Immature natural killer cell (primary cell): ENCODE measurements around the gene PCMTD2. TPM values are rescaled to one million over a fixed set of nuclear protein-coding genes. Genes with fewer than 3 reads are reported as not detected.
"Not testable (repeated sequence)": the region's sequence is repeated elsewhere in the genome, so short reads cannot be mapped to it uniquely, and the experiment has no call there.

ENCODE experiments used
- DNase-seq, 3 donors: peaks; one replicate each; pipeline ENCODE4 v3.0.0; 2022; ENCODE audit warnings: mixed read lengths in 1 of 3
- H3K27ac Mint-ChIP-seq, 6 donors: one replicate each; pipeline ENCODE4 v1.8.0; 2020; ENCODE audit warnings: mixed read lengths in 6 of 6, mild to moderate bottlenecking in 5 of 6, inconsistent platforms in 4 of 6, moderate library complexity in 3 of 6
- H3K27me3 Mint-ChIP-seq, 3 donors: one replicate each; pipeline ENCODE4 v1.8.0; 2020 to 2021; ENCODE audit warnings: low read depth in 3 of 3, mild to moderate bottlenecking in 3 of 3, mixed read lengths in 3 of 3, moderate library complexity in 3 of 3, inconsistent platforms in 1 of 3
- H3K36me3 Mint-ChIP-seq, 3 donors: one replicate each; pipeline ENCODE4 v1.8.0; 2020; ENCODE audit warnings: mixed read lengths in 3 of 3, inconsistent platforms in 2 of 3, mild to moderate bottlenecking in 2 of 3
- H3K4me1 Mint-ChIP-seq, 2 donors: one replicate each; pipeline ENCODE4 v1.8.0; 2020; ENCODE audit warnings: inconsistent platforms in 2 of 2, mild to moderate bottlenecking in 2 of 2, mixed read lengths in 2 of 2, moderate library complexity in 1 of 2
- H3K4me3 Mint-ChIP-seq, 5 donors: one replicate each; pipeline ENCODE4 v1.8.0; 2020; ENCODE audit warnings: mild to moderate bottlenecking in 5 of 5, mixed read lengths in 5 of 5, inconsistent platforms in 3 of 5, moderate library complexity in 3 of 5
- H3K9me3 Mint-ChIP-seq, 6 donors: one replicate each; pipeline ENCODE4 v1.8.0; 2020; ENCODE audit warnings: mild to moderate bottlenecking in 6 of 6, mixed read lengths in 6 of 6, inconsistent platforms in 4 of 6, moderate library complexity in 3 of 6
- polyA plus RNA-seq, 3 donors: library from polyadenylated mRNA; unstranded; fragments of 300-500 nt; fragmentation: Illumina TruSeq; gene quantifications; one replicate each; pipeline ENCODE4 v1.2.3, GENCODE V29; 2021

The PCMTD2 gene
- polyA plus RNA-seq, 3 donors from 2014 or later = 43.3 to 65.4 (median 58.2) TPM

DNA sequence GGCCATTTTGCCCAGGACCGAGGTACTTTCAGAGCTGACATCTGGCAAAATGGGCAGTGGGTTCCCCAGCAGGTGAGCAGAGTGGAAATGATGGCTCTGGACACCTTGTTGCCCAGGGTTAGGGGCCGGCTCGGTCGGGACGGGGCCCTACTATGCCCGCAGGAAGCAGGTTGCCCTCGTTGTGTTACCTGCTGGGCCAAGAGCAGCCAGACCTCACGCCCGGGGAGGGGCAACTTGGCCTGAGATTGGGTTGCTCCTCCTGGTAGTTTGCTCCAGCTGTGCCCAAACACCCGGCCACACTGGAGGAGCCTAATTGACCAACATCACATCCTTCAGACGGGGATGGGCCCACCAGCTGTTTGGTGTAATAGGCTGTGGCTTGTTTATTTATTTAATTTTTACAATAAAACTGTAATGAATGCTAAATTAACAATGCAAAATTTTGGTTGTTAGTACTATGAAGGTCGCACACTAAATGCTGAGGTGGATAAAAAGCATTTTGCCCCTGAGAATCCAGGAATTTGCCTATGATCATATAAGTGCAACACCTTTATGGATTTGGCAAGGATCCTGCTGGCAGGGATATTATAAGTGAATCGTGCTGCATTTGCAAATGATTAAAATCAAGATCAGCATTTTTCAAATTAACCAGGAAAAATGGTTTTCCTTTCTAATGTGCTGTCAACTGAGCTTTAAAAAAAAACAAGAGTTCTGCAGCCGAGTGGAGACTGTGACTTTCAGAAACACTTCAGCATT lies 26.6 kb upstream of the PCMTD2 start:
- DNase-seq = no peak
- H3K4me3 Mint-ChIP-seq = no peak overlapping the region
- no peaks in the 10 kb centered on the region for H3K9me3 Mint-ChIP-seq
- H3K27me3 Mint-ChIP-seq = peaks cover 0 to 5% (median 2%) of the 10 kb centered on the region in 3 donors
- H3K36me3 Mint-ChIP-seq = no peaks in the 10 kb centered on the region
- no peak overlapping the region for H3K27ac Mint-ChIP-seq
- H3K4me1 Mint-ChIP-seq = peaks cover 0 to 6% of the 10 kb centered on the region in 2 donors

DNA sequence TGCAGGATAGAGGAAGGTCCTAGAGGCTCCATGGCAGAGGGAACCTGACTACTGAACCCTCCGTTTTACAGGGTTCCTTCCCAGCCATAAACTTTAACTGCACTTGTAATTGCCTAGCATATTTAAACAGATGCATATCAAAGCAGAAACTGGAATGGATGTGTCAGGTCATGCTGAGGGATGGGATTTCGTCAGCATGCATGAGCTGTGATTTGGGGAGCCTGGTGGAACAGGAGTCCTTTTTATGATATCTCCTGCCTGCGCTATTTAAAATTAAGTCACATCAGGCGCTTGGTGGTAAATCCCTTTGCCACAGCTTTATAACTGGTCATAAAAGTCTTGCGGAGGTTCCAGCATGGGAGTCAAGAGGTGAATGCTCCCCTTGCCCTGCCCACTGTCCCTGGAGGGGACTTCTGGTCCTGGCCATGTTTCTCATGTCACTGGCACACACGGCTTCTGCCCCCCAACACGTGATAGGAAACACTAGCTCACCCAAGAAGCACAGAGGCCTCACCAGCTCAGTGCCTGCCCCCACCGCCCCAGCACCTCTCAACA lies 26.0 kb upstream of the PCMTD2 start:
- Mint-ChIP-seq H3K4me3 (no peak overlapping the region), H3K27me3 (peaks cover 0 to 5% (median under 1%) of the 10 kb centered on the region in 3 donors), H3K27ac (peak overlapping the region in 1 of 6 donors; percentile 21), H3K36me3 (no peaks in the 10 kb centered on the region), H3K4me1 (peaks cover 0 to 6% of the 10 kb centered on the region in 2 donors), H3K9me3 (no peaks in the 10 kb centered on the region)
- DNase-seq = no peak

DNA sequence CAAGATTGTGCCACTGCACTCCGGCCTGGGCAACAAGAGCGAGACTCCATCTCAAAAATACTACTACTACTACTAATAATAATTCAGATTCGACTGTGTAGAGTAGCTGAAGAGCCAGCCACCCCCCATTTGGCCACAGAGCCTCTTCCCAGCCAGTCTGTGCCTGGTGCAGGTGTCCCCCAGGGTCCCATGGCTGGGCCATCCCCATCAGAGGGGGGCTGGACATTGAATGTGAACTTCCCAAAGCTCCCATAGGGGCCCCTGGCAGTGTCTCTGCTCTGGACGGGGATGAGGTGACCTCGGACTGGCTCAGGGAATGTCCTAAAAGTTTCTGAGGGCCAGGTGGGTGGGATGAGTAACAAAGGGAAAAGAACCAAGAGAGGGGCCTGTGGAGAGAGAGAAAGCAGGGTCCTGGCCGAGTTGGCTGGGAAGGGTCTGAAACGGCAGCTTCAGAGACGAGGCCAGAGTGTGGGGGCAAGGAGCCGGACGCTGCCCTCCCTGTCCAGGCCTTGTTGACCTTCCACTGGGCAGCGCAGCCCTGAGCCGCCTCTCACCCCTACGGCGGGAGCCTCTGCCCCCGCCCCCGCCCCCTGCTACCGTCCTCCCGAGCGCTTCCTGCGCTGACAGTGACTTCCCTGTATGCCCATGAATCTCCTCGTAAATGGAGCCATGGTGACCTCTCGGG lies 24.9 kb upstream of the PCMTD2 start:
- DNase-seq = no peak

DNA sequence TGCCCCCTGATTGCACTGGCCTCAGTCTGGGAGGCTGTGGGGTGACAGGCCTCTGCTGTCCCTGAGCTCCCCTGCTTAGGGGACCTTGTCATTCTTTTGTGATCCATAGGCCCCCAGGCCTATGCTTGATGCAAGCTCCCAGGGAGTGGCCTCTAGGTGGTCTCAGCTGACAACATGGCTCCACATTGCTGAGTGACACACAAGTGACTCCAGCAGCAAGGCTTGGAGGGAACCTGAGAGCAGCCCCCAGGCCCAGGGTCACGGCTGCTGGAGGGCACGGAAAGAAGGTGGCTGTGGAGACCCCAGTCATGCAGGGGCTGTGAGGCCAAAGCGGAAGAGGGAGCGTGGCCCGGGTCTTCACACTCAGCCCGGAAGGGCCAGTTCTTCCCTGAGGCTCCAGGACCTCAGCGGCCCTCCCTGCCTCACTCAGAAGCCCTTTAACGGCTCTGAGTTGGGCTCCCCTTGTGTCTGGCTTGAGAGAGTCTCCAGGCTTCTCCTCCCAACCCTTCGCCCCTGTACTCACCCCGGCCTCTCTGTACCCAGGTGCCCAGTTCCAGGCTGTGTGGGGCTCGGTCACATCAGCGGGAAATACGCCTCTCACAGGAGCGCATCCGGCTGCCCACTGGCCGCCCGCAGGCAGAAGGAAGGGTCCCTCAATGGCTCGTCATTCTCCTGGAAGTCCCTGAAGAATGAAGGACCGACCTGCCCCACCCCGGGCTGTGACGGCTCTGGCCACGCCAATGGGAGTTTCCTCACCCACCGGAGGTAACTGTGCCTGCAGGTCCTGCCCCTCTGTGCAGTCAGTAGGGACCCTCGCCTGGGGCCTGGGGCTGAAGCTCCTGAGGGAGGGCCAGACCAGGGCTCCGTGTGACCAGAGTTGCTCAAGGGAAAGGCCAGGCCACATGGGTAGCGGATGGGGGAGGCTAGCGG lies 23.7 kb upstream of the PCMTD2 start:
- DNase-seq = no peak
- Mint-ChIP-seq H3K36me3 (no peaks in the 10 kb centered on the region), H3K27ac (no peak overlapping the region), H3K4me3 (no peak overlapping the region), H3K9me3 (no peaks in the 10 kb centered on the region), H3K4me1 (peaks cover 0 to 6% of the 10 kb centered on the region in 2 donors), H3K27me3 (peaks cover 0 to 3% (median 0%) of the 10 kb centered on the region in 3 donors)

More for the DNA sequence above, 24.9 kb upstream of the PCMTD2 start:
- no peaks in the 10 kb centered on the region for H3K9me3 Mint-ChIP-seq
- H3K4me1 Mint-ChIP-seq = peaks cover 0 to 6% of the 10 kb centered on the region in 2 donors
- no peak overlapping the region for H3K4me3 Mint-ChIP-seq
- no peak overlapping the region for H3K27ac Mint-ChIP-seq
- peaks cover 0 to 3% (median 0%) of the 10 kb centered on the region in 3 donors for H3K27me3 Mint-ChIP-seq
- no peaks in the 10 kb centered on the region for H3K36me3 Mint-ChIP-seq

DNA sequence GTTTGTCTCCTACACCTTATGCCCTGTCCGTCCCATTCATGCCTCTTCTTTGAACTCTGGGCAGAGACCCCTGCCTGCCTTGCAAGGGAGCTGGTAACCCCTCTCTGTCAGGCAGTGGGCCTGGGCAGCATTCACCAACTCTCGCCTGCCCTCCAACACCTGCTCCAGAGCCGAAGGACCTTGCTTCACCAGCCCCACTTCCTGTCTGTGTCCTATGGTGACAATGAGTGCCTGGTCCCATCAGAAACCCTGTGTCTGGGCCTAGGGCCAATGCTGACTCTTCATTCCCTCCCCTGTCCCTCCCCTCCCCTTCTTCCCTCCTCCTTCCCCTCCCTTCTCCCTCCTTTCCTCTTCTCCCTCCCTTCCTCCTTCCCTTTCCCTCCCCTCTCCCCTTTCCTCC lies 22.8 kb upstream of the PCMTD2 start:
- H3K27me3 Mint-ChIP-seq = peaks cover 0 to 3% (median 0%) of the 10 kb centered on the region in 3 donors
- H3K27ac Mint-ChIP-seq = no peak overlapping the region

DNA sequence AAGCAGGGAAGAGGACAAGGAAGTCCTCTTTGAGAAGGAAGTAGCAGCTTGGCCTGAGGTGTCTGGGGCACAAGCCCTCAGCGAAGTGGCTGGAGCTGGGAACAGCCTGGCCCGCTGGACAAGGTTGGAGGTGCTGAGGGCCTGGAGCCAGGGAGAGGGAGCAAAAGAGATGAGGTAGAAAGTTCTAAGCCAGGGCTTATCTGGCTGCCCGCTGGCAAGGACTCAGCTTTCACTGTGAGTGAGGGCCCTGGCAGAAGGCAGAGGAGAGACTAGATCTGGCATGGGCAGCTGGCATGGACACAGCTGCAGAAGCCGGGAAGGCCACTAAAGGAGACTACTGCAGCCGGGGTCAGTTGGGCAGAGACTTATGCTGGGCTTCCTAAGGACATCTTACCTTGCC lies 21.8 kb upstream of the PCMTD2 start:
- Mint-ChIP-seq H3K27ac (peak overlapping the region in 1 of 6 donors; percentile 2), H3K4me1 (peaks cover 0 to 5% of the 10 kb centered on the region in 2 donors), H3K36me3 (no peaks in the 10 kb centered on the region), H3K9me3 (no peaks in the 10 kb centered on the region), H3K27me3 (peaks cover 0 to 3% (median 0%) of the 10 kb centered on the region in 3 donors), H3K4me3 (no peak overlapping the region)
- no peak for DNase-seq

More for the DNA sequence above, 22.8 kb upstream of the PCMTD2 start:
- no peaks in the 10 kb centered on the region for H3K36me3 Mint-ChIP-seq
- peaks cover 0 to 6% of the 10 kb centered on the region in 2 donors for H3K4me1 Mint-ChIP-seq
- no peaks in the 10 kb centered on the region for H3K9me3 Mint-ChIP-seq
- no peak overlapping the region for H3K4me3 Mint-ChIP-seq
- DNase-seq = no peak

DNA sequence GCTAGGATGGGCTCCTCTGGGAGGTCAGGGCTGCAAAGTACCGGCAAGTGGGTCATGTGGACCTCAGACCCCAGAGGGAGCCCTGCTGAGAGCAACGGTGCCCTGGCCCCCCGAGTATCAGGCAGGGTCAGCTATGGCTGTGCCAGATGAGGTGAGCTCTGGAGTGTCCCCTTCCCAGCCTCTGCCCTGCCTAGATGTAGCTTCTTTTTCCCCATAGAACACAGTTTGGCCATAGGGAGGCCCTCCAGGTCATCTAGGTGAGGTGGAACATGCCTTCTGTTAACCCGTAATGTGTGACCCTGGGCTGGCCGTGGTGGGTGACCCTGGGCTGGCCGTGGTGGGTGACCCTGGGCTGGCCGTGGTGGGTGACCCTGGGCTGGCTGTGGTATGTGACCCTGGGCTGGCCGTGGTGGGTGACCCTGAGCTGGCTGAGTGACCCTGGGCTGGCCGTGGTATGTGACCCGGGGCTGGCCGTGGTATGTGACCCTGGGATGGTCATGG lies 21.2 kb upstream of the PCMTD2 start:
- H3K4me1 Mint-ChIP-seq = peaks cover 0 to 5% of the 10 kb centered on the region in 2 donors
- H3K27me3 Mint-ChIP-seq = peaks cover 0 to 7% (median 0%) of the 10 kb centered on the region in 3 donors
- DNase-seq = no peak
- no peaks in the 10 kb centered on the region for H3K36me3 Mint-ChIP-seq
- no peak overlapping the region for H3K4me3 Mint-ChIP-seq
- H3K9me3 Mint-ChIP-seq = no peaks in the 10 kb centered on the region
- H3K27ac Mint-ChIP-seq = no peak overlapping the region

DNA sequence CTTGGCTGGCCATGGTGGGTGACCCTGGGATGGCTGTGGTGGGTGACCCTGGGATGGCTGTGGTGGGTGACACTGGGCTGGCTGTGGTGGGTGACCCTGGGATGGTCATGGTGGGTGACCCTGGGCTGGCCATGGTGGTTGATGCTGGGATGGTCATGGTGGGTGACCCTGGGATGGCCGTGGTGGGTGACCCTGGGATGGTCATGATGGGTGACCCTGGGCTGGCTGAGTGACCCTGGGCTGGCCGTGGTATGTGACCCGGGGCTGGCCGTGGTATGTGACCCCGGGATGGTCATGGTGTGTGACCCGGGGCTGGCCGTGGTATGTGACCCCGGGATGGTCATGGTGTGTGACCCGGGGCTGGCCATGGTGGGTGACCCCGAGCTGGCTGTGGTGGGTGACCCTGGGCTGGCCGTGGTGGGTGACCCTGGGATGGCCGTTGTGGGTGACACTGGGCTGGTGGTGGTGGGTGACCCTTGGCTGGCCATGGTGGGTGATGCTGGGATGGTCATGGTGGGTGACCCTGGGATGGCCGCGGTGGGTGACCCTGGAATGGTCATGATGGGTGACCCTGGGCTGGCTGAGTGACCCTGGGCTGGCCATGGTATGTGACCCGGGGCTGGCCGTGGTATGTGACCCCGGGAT lies 20.5 kb upstream of the PCMTD2 start:
- H3K36me3 Mint-ChIP-seq, H3K27me3 Mint-ChIP-seq, H3K9me3 Mint-ChIP-seq, H3K4me1 Mint-ChIP-seq, H3K27ac Mint-ChIP-seq, DNase-seq, H3K4me3 Mint-ChIP-seq: not testable (repeated sequence)

DNA sequence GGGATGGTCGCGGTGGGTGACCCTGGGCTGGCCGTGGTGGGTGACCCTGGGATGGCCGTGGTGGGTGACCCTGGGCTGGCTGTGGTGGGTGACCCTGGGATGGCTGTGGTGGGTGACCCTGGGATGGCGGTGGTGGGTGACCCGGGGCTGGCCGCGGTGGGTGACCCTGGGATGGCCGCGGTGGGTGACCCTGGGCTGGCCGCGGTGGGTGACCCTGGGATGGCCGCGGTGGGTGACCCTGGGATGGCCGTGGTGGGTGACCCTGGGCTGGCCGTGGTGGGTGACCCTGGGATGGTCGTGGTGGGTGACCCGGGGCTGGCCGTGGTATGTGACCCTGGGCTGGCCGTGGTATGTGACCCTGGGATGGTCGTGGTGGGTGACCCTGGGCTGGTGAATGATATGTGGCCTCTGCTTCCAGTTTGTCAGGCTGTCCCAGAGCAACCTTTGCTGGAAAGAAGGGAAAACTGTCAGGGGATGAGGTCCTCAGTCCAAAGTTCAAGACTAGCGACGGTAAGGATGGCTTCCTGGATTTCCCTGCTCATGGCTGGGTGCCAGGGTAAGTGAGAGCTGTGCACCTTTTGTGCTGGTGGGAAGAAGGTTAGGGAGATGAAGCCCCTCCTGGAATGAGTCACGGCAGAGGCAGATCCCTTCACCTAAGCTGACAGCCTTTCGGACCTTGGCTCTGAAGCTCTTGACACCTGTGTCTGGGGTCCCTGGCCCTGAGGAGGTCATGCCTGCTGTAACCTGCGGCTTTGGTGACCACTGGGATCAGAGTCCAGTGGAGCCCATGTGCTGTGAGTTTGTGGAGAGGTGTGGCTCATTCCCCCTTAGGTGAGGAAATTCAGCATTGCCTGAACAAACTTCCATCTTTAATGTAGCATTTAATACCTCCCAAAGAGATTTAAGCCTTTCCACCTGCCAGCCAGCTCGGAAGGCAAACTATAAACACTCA lies 19.1 kb upstream of the PCMTD2 start:
- Mint-ChIP-seq H3K4me1 (peaks cover 0 to 5% of the 10 kb centered on the region in 2 donors), H3K27ac (no peak overlapping the region), H3K4me3 (no peak overlapping the region), H3K9me3 (no peaks in the 10 kb centered on the region), H3K36me3 (no peaks in the 10 kb centered on the region), H3K27me3 (peaks cover 0 to 8% (median 2%) of the 10 kb centered on the region in 3 donors)
- no peak for DNase-seq

DNA sequence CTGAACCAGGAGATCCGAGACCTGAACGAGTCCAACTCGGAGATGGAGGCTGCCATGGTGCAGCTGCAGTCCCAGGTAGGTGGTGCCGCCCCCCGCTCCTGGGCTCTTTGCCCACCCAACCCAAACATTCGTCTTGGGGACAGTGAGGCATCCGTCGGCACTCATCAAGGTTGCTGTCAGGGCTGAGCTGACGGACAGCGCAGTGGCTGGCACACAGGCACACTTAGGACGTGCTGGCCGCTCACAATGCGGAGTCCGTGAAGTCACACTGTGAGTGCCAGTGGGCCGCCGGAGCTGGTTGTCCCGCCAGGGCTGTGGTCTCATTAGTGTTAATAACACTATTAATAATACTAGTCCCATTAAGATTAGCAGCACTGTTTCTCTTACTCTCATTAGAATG lies 18.2 kb upstream of the PCMTD2 start:
- H3K9me3 Mint-ChIP-seq = no peaks in the 10 kb centered on the region
- H3K4me3 Mint-ChIP-seq = no peak overlapping the region
- H3K4me1 Mint-ChIP-seq = peaks cover 0 to 5% of the 10 kb centered on the region in 2 donors
- no peak for DNase-seq
- no peaks in the 10 kb centered on the region for H3K36me3 Mint-ChIP-seq
- H3K27me3 Mint-ChIP-seq = peaks cover 0 to 13% (median 2%) of the 10 kb centered on the region in 3 donors
- H3K27ac Mint-ChIP-seq = no peak overlapping the region

DNA sequence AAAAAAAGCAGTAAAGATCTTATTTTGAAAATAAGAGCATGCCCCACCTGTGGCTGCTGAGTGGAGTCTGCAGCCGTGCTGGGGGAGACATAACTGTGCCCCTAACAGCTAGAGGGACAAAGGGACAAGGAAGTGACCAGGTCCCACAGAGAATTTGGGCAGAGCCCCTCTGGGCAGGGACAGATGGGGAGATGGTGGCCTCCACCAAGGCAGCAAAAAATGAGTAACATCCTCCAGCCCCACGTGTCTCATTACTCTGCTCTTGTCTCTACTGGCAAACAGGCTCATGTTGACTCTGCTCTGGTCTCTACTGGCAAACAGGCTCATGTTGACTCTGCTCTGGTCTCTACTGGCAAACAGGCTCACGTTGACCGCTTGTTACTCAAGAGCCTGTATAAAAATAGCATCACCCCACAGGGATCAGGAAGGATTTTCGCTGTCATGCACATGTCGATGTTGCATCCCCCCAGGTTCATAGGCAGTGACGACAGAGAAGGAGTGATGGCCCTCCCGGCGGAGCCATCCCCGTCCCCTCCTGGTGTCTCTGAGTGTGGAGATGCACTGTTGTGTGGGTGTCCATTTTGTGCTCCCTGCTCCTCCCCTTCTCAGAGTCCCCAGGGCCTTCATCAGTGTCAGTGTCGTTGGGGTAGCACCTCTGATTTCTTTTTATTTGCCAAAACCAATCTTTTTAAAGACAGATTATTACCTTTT lies 17.3 kb upstream of the PCMTD2 start:
- Mint-ChIP-seq H3K27ac (no peak overlapping the region), H3K4me1 (peaks cover 0 to 5% of the 10 kb centered on the region in 2 donors), H3K27me3 (peaks cover 0 to 10% (median 2%) of the 10 kb centered on the region in 3 donors), H3K36me3 (no peaks in the 10 kb centered on the region), H3K4me3 (no peak overlapping the region), H3K9me3 (no peaks in the 10 kb centered on the region)
- no peak for DNase-seq
